Transverse colon (tissue), 4 donors: ENCODE data around the gene SLC23A1. TPM values are rescaled to one million over a fixed set of nuclear protein-coding genes. Genes with fewer than 3 reads are reported as not detected.
"Not testable (repeated sequence)": the region's sequence is repeated elsewhere in the genome, so short reads cannot be mapped to it uniquely, and the experiment has no call there.

ENCODE experiments used
- DNase-seq: peaks from one replicate; pipeline ENCODE4 v3.0.0-alpha.2; 2019
- H3K27ac ChIP-seq, 4 donors: fragments of 200-600 bp; sonication (generic); 2 replicates each; pipeline ENCODE4 v1.5.1; 2016 to 2018; ENCODE audit warnings: inconsistent platforms in 4 of 4
- H3K27me3 ChIP-seq: fragments of 200-600 bp; sonication (generic); 2 replicates; pipeline ENCODE4 v1.5.1; 2017; ENCODE audit warnings: inconsistent platforms
- H3K36me3 ChIP-seq, 4 donors: fragments of 200-600 bp; sonication (generic); 2 replicates each; pipeline ENCODE4 v1.5.1; 2017 to 2019; ENCODE audit warnings: inconsistent platforms in 4 of 4
- H3K4me1 ChIP-seq, 4 donors: fragments of 200-600 bp; sonication (generic); 2 replicates each; pipeline ENCODE4 v1.5.1; 2017 to 2020; ENCODE audit warnings: inconsistent platforms in 4 of 4
- H3K4me3 ChIP-seq, 4 donors: fragments of 200-600 bp; sonication (generic); 1 replicate in 1 of 4; 2 replicates in 3 of 4; pipeline versions ENCODE4 v1.5.1 to v1.6.1; 2017 to 2019; ENCODE audit warnings: inconsistent platforms in 4 of 4
- H3K9me3 ChIP-seq, 2 donors: fragments of 200-600 bp; sonication (generic); 2 replicates each; pipeline ENCODE4 v1.5.1; 2017 to 2019; ENCODE audit warnings: inconsistent platforms in 2 of 2
- CTCF ChIP-seq, 5 experiments: fragments of 200-600 bp in 3 of 5; fragments of 450-650 bp in 2 of 5; sonication (generic) in 3 of 5; IDR thresholded peaks; 1 replicate in 2 of 5; 2 replicates in 3 of 5; pipeline ENCODE4 v1.5.1; 2016 to 2017; ENCODE audit warnings: antibody characterized with exemption in 5 of 5, inconsistent platforms in 3 of 5, mild to moderate bottlenecking in 2 of 5, moderate library complexity in 1 of 5
- EP300 ChIP-seq: sonication (generic); formaldehyde crosslinking; IDR thresholded peaks from one replicate; pipeline ENCODE4 v1.6.1; 2017; ENCODE audit warnings: antibody characterized with exemption, low read depth
- POLR2A ChIP-seq: fragments of 450-650 bp; IDR thresholded peaks from one replicate; pipeline ENCODE4 v1.6.1; 2016; ENCODE audit warnings: antibody characterized with exemption, mild to moderate bottlenecking, moderate library complexity
- POLR2AphosphoS5 ChIP-seq, 3 donors: sonication (generic); formaldehyde crosslinking; IDR thresholded peaks; one replicate each; pipeline ENCODE4 v1.6.1; 2016; ENCODE audit warnings: antibody characterized with exemption in 3 of 3
- WGBS, 2 donors: methylation state at CpG; one replicate each; pipeline ENCODE4 v1.1.5; 2018; ENCODE audit warnings: low coverage in 1 of 2; 5-methylcytosine and 5-hydroxymethylcytosine counted together
- in situ Hi-C, 4 donors: fragments of 200-750 bp; cut with MboI; loops; one replicate each; pipeline versions ENCODE4 v1.15.0 to v1.15.1; 2017; ENCODE audit warnings: low sequenced_read_pairs in 3 of 4, low pct_ligation_motif_present in 1 of 4, low pct_unique_long_range_greater_than_20kb in 1 of 4
- intact Hi-C: fragments of 100-400 bp; cut with DNase I; formaldehyde crosslinking; loops from one replicate; pipeline ENCODE4 v1.15.1; 2023; ENCODE audit warnings: low total_unique reads
- total RNA-seq, 4 donors: library from RNA; depleted of rRNA; stranded (reverse); fragments of >200 nt; gene quantifications; one replicate each; pipeline ENCODE4 v1.1.0, GENCODE V29; 2016

Gene SLC23A1
- total RNA-seq, 4 donors from 2014 or later = 0.80 to 9.5 (median 7.4) TPM; not detected in 1

- no peak for DNase-seq
- intact Hi-C loops = no loop called here
- Histone ChIP-seq H3K4me3 (no peak overlapping the region), H3K27me3 (no peaks in the 10 kb centered on the region), H3K36me3 (no peaks in the 10 kb centered on the region), H3K4me1 (peaks cover 10 to 22% (median 19%) of the 10 kb centered on the region in 4 donors), H3K27ac (peak overlapping the region in 3 of 4 donors; percentile 42 to 62 (median 57)), H3K9me3 (no peaks in the 10 kb centered on the region)
- TF ChIP-seq CTCF (IDR thresholded peaks at IDR 0.05) = no peak
- TF ChIP-seq POLR2AphosphoS5 (IDR thresholded peaks at IDR 0.05) = no peak
- TF ChIP-seq EP300 = no peak
- no peak for TF ChIP-seq POLR2A
- in situ Hi-C loops = no loop called here
- 60 to 73% methylated on average over 5 to 6 of the region's 6 CpGs for WGBS, 2 donors
These were observed 27.3 kb upstream of the SLC23A1 start for GRCh38 chr5:139410121-139410992.

- DNase-seq, H3K4me3 ChIP-seq, H3K27me3 ChIP-seq, H3K9me3 ChIP-seq, H3K27ac ChIP-seq, in situ Hi-C loops, H3K36me3 ChIP-seq, intact Hi-C loops: not testable (repeated sequence)
- H3K4me1 ChIP-seq = peaks cover 5 to 18% (median 12%) of the 10 kb centered on the region in 4 donors
- 89 to 93% methylated on average over 2 to 5 of the region's 5 CpGs for WGBS, 2 donors
These were observed 26.0 kb upstream of the SLC23A1 start for GRCh38 chr5:139409116-139409515.

GRCh38 chr5:139408191-139408590 lies 25.1 kb upstream of the SLC23A1 start:
- WGBS, 2 donors = 90 to 94% methylated on average over 7 of the region's 7 CpGs
- no peak for DNase-seq
- Histone ChIP-seq H3K36me3 (no peaks in the 10 kb centered on the region), H3K9me3 (no peaks in the 10 kb centered on the region), H3K4me1 (peaks cover 9 to 22% (median 14%) of the 10 kb centered on the region in 4 donors), H3K4me3 (no peak overlapping the region), H3K27ac (no peak overlapping the region), H3K27me3 (no peaks in the 10 kb centered on the region)
- TF ChIP-seq POLR2AphosphoS5 (IDR thresholded peaks at IDR 0.05) (no peak), CTCF (IDR thresholded peaks at IDR 0.05) (no peak), EP300 (no peak), POLR2A (no peak)
- intact Hi-C loops (no loop called here), in situ Hi-C loops (no loop called here)

GRCh38 chr5:139407517-139407916 lies 24.4 kb upstream of the SLC23A1 start:
- no peak for DNase-seq
- intact Hi-C loops = no loop called here
- no peak for TF ChIP-seq POLR2A
- TF ChIP-seq EP300 = no peak
- TF ChIP-seq POLR2AphosphoS5 (IDR thresholded peaks at IDR 0.05) = no peak
- TF ChIP-seq CTCF (IDR thresholded peaks at IDR 0.05) = no peak
- no peak overlapping the region for H3K4me3 ChIP-seq
- in situ Hi-C loops = no loop called here
- no peak overlapping the region for H3K27ac ChIP-seq
- H3K4me1 ChIP-seq = peaks cover 10 to 25% (median 18%) of the 10 kb centered on the region in 4 donors
- H3K9me3 ChIP-seq = no peaks in the 10 kb centered on the region
- no peaks in the 10 kb centered on the region for H3K36me3 ChIP-seq
- no peaks in the 10 kb centered on the region for H3K27me3 ChIP-seq
